ENCODE results near the gene ULK4.
"Not testable (repeated sequence)": the region's sequence is repeated elsewhere in the genome, so short reads cannot be mapped to it uniquely, and the experiment has no call there.

ULK4 gene

DNA sequence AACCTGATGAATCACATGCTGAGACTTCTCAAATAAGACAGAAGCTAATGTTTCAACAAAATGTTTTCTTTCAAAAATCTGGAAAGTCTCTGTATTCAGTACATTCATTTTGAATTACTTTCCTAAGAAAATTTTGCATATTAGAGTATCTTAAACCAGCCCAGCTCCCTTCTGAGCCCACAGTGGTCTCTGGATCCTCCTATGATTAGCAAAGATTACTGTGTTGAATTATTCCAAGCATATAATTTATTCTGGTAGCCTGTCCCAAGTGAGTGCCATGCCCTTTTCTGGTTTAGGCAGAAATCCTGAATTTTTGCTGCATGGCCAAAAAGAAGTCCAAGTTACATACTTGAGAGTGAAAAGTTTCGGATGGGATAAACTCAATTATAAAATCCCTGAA is 483.6 kb downstream of the ULK4 start:
- no peak for DNase-seq

DNA sequence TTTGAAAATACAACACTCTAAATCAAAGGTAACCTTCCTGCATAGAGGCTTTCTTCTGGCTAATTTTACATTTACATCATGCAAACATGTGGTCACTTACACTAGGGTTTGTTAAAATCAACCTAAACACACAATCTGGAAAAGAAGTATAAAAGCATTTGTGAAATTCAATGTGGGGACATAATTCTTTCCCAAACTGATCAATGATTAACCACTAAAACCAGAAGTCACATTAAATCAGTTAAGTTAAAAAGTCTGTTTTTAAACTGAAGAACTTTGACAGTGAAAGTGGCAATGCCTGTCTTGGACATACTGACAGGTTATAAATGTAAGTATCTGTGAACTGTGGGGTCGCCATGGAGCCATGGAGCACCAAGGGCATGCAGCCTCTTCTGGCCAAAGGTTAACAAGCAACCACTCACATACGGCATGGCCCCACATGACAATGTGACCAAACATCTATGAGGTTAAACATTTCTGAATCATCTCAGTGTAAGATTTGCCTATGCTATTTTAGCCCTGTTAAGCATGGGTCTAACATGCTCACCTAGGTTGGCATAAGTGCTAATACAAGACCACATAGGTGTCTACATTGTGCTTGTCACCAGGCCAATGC is 484.4 kb downstream of the ULK4 start:
- DNase-seq, result no peak

DNA sequence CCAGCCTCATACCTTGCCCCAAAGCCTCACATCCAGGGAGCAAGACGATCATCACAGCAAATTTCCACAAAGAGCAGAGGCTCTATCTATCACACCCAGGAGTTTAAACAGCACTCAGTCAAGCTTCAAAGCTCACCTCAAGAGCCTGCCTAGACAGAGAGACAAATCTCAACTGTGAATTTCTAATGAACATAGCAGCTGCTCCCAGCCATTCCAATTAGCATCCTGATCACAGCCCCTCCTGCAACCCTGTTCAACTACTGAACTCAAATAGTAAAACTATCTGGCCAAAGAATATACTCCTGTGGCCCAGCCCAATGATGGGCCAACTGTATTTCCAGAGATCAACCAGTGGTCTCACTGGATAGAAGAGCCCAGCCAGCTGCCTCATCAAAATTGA is 492.8 kb downstream of the ULK4 start:
- DNase-seq, result no peak

DNA sequence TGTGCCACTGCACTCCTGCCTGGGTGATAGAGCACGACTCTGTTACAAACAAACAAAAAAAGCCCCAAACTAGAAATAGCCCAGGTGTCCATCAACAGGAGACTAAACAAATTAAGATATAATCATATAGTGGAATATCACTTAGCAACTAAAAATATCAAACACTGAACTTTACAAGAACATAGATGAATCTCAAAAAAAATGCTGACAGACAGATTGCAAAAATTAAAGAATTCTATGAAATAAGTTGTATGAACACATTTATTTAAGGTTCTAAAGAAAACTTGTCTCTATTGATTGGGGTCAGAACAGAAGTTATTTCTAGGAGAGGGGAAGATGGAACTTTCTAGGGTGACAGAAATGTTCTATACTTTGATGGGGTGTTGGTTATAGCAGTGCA is 494.4 kb downstream of the ULK4 start:
- no peak for DNase-seq

DNA sequence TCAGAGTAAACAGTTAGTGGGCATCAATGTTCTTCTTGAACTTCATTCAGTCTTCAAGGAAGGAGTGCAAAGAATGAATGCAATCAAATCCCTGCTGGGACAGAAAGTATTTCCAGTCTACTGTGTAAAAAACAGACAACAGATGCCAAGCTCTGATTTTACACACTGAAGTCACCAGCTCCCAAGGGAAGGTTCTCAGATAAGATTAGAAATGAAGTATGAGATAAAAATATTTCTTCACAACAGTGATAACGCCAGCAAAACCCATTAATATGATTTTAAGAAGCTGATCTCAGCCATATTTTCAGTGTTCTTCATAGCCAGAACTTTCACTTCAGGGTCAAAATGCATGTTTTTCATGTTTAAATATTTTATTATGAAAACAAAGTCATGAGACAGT is 497.0 kb downstream of the ULK4 start:
- DNase-seq, result no peak

DNA sequence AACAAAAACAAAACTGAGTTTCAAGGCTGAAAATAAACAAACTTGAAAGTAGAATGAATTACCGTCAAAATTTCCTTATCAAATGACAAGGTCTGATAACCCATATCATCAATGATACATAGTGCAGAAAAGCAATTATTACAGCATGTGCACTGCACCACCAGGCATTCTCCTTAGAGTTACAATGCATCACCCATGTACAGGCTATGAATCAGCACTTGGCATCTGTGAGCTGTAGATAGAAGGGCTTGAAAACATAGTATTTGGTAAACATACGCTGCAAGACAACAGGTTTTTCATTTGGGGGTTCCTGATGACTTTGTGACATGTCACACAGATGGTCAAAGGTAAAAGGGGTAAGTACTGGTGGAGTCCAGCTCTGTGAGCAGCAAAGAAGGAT is 497.5 kb downstream of the ULK4 start:
- DNase-seq, result no peak

DNA sequence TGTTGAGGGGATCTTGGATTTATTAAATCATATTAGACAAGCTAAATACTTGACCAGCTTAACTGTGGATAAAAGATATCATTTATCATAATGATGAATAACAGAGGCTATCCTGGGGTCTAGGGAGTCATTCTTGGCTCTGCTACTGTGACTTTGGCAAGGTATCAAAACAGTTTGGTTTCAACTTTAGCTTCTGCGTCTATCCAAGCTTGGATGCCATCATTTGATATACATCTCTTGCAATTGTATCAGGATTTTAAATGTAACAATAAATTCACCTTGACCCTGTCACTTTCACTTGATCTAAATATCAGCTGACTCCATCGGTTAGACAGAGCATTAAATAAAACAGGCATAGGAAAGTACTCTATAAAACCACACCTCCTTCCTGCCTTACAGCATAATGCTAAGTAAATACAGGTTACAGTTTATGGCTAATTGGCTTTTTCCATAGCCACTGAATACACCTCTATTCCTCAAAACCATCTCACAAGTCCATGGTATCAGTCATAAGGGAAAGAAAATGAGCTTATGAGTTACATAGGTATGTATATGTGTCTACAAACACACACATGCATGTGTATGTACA is 499.7 kb downstream of the ULK4 start:
- no peak for DNase-seq

DNA sequence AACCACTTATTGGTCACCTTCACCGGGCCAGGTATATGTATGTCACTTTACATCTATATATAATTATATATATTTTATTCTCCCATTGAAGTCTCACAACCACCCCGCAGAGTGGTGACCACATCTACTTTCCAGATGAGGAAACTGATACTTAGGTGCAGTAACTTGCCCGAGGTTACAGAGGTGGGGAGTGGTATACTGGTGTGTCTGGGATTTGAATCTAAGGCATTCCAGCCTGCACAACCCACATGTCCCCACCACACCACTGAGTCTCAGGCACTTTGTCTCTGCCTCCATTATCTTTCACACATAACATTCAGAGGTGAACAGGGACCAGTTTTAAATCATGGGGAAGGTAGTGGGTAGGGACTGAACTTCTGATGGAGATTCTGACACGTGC is 501.2 kb downstream of the ULK4 start:
- DNase-seq, result no peak

DNA sequence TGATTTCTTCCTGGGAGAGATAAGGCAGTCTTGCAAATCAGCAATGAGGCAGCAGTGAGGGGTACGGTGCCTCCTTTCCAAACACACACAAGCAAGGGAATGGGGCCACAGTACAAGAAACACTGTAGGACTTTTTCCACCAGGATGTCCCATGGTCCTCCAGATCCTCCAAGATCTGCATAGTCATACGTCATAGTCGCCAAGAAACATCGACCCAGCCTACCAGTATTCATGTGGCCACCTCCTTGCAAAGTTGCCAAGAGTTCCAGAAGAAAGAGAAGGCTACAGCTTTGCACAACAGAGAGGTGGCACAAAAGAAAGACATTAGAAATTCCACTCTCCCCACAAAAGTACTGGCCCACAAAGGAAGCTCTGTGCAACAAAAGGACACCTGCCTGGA is 504.7 kb downstream of the ULK4 start:
- DNase-seq, result no peak

DNA sequence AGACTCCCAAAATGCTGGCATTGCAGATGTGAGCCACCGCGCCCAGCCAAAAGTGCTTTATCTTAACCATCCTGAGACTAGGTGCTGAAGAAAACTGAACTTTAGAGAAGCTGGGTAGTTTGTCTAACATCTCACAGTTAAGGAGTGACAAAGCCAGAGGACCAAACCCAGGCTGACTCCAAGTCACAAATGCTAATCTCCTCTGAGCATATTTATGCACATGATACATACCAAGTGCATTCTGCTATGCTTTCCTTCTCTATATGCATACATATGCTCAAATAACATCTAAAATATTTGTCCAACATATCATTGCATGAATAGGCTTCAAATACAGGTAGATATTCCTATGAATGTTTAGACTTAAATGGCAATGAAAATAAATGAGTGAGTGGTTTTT is 505.7 kb downstream of the ULK4 start:
- DNase-seq, result no peak

DNA sequence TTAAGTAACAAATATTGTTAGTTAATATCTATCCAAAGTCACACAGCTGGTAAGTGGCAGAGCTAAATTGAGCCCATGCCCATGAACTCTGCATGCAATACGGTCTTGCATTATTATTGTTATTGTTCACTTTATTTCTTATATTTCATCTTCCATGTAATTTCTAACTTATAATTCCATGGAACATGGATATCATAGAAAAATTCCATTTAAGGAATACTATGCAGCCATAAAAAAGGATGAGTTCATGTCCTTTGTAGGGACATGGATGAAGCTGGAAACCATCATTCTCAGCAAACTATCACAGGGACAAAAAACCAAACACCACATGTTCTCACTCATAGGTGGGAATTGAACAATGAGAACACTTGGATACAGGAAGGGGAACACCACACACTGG is 508.3 kb downstream of the ULK4 start:
- DNase-seq, result not testable (repeated sequence)

DNA sequence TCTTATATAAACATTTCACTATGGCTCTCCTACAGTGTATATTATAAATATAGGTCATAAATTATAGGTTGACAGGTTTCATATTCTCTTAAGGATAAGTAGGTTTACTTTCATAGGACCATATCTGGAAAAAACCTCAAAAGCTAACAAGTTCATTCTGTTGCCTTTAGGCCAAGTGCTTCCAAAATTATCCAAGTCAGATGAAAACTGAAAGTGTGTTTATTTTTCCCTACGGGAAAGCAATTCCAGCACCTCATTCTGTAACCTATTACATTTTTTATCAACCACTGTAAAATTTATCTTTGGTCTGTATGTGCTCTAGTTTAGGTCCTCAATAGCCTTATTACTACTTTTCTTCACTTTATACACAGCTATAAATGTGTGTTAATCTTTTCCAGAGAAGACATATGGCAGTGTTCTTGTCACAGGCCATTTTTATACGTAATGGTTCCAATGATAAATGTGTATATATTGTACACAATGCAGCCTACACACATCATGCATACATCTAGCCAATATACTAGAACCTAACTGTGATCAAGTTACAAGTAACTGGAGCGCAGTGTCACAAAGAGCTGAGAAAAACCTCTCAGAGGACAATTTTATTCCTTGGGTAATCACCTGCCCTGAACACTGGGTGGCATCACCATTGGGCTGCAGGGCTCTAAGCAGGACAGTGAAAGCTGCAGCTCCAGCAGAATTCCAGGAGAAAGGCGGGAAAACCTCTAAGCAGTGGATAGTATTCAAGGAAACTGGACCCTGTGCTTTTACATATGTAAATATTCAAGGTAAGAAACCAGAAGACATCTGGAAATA is 511.3 kb downstream of the ULK4 start:
- no peak for DNase-seq

DNA sequence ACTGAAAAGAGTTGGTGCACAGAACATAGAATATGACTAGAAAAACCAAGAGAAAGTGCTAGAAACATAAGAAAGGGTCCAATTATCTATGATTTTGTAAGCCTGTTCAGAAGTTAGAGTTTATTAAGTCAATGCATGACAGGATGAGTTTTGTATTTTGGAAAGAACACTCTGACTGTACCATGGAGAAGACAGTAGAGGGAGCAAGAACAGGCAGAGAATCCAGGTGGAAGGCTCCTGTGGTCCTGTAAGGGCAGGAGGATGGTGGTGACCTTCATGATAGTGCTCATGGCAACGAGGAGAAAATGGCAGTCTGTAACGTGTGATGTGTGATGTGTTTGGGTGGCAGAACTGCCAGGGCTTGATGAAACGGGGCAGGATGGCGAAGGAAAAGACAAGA is 513.5 kb downstream of the ULK4 start:
- no peak for DNase-seq

DNA sequence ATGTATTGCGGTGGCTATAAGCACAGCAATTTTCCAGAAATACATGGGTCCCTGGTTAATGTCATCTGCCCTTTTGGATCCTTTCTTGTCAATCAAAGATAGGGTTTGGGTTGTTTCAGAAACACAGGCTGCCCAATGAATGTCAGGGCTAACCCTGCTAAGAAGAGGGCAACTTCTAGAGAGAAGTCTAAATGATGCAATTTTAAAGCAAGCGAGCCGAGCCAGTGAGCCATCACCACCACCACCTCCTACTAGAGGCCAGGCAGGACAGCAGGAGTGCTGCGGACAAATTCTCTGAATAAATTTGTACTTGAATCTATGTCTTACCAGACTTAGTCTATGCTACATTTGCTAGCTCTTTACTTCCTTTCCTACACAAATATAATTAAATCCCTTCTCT is 514.2 kb downstream of the ULK4 start:
- no peak for DNase-seq

DNA sequence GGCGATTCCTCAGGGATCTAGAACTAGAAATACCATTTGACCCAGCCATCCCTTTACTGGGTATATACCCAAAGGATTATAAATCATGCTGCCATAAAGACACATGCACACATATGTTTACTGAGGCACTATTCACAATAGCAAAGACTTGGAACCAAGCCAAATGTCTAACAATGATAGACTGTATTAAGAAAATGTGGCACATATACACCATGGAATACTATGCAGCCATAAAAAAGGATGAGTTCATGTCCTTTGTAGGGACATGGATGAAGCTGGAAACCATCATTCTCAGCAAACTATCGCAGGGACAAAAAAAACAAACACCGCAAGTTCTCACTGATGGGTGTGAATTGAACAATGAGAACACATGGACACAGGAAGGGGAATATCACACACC is 515.6 kb downstream of the ULK4 start:
- DNase-seq, result not testable (repeated sequence)

DNA sequence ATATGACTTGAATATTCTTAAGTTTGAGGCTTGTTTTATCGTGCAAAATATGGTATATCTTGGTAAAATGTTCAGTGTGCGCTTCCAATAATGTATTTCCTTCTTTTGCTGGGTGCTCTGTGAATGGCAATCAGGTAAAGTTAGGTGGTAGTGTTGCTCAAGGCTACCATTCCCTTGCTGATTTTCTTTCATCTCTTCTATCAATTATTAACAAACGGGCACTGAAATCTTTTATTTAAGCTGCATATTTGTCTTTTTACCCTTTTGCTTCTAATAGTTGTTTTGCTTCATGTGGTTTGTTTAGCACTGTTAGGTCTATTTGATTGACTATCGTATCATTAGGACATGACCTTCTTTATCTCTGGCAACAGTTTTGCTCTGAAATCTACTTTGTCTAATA is 520.3 kb downstream of the ULK4 start:
- no peak for DNase-seq

DNA sequence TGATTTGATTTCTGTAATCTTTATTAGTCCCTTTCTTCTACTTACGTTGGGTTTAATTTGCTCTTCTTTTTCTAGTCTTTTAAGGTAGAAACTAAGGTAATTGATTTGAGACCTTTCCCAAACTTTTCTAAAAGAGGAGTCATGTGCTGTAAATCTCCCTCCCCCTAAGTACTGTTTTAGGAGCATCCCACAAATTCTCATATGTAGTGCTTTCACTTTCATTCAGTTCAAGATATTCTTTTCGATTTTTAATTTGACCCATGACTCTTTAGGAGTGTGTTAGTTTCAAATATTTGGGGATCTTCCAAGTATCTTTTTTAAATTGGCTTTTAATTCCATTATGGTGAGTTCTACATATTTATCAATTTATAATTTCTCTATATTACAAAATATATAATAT is 520.8 kb downstream of the ULK4 start:
- DNase-seq, result no peak

DNA sequence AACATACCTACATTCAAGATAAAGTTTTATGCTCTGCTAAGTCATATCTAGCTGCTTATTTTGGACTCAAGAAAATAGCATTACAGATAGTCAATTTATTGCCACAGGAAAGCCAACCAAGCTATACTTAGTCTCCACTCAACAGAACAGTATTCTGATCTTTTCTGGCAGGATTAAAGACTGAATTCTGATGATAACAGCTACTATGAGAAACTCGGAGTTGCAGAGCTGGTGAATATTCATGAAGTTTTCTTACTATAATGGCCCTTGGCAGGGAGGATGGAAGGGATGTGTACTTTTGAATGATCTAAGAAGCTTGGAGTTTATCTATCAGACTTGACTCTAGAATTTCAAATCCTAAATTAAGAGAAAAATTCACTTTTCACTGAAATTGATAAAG is 524.9 kb downstream of the ULK4 start:
- no peak for DNase-seq

DNA sequence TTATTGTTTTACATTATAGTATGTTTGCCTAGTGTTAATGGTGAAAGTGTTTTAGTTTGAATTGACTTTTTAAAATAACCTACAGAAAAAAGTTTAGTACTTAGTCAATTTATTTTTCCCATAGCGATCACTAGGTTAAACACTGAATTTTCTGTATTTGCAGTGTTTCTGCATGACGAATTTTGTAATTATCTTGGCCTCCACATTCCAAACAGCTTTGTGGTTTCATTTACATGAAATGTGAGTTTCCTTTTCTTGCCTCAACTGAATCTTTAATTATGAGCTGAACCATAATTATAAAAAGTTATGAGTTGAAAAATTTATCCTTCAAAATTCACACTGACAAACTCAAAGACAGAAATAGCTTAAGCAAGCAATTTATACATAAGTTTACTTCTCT is 527.1 kb downstream of the ULK4 start:
- no peak for DNase-seq

DNA sequence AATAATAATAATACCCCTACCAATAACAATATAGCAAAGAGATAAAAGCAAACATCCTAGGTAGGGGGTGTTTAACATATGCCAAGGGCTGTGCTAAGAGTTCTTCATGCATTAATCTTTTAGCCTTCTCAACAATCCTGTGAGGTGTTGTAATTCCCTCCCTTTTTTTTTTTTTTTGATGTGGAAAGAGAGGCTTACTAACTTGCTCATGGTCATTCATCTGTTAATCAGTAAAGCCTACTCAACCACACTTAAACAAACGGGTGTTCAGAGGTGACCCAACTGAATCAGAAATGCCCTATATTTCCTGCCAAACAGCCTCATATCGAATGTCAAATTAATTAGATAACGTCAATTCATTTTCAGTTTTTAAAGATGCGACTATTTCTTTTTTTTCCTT is 530.5 kb downstream of the ULK4 start:
- DNase-seq, result no peak

DNA sequence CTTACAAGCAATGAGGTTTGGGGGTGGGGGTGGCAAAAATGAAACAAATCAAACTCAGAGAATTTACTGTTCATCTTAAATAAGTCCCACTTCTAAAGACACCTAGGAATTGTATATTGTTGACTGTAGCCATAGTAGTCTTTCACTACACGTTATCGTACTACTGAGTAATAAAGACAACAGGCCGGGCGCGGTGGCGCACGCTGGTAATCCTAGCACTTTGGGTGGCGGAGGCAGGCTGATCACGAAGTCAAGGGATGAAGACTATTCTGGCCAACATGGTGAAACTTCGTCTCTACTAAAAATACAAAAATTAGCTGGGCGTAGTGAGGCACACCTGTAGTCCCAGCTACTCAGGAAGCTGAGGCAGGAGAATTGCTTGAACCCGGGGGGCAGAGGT is 531.0 kb downstream of the ULK4 start:
- no peak for DNase-seq

DNA sequence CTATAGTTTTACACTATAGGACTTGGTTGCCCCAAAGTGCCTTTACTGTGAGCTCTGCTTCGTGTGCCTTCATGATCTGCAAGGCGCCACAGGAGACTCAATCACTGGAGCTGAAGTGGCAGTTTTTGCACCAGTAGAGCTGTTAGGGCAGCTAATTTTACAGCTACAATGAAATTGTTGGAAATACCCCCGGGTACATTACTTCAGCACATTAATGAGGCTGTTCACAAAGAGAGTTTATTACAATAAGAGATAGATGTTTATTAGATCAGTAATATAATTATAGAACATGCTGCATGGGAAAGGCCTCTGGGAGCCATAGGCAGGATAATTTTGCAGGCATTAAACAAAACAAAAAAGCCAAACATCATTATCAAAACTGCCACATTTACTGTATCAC is 531.5 kb downstream of the ULK4 start:
- DNase-seq, result no peak

DNA sequence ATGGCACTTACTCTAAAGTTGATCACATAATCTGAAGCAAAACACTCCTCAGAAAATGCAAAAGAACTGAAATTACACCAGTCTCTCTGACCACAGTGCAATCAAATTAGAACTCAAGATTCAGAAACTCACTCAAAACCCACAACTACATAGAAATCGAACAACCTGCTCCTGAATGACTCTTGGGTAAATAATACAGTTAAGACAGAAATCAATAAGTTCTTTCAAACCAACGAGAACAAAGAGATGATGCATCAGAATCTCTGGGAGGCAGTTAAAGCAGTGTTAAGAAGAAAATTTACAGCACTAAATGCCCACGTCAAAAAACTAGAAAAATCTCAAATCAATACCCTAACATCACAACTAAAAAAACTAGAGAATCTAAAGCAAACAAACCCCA is 535.4 kb downstream of the ULK4 start:
- DNase-seq, result no peak

DNA sequence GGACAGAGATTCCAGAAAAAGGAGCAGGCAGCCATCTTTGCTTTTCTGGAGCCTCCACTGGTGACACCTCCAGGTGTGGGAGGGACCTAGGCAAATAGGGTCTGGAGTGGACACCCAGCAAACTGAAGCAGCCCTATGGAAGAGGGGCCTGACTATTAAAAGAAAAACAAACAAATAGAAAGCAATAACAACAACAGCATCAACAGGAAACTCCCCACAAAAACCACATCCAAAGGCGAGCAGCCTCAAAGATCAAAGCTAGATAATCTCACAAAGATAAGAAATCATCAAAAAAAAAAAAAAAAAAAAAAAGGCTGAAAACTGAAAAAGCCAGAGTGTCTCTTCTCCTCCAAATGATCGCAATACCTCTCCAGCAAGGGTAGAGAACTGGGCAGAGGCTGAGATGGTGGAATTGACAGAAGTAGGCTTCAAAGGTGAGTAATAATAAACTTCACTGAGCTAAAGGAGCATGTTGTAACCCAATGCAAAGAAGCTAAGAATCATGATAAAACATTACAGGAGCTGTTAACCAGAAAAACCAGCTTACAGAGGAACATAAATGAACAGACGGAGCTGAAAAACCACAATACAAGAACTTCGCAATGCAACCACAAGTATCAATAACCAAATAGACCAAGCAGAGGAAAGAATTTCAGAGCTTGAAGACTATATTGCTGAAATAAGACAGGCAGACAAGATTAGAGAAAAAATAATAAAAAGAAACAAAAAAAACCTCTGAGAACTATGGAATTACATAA is 537.2 kb downstream of the ULK4 start:
- no peak for DNase-seq
